ENCODE results near the gene FANCB.

GRCh38 chrX:14902537-14902936 is 29.7 kb upstream of the FANCB start:
- TF ChIP-seq, protein P1, sequence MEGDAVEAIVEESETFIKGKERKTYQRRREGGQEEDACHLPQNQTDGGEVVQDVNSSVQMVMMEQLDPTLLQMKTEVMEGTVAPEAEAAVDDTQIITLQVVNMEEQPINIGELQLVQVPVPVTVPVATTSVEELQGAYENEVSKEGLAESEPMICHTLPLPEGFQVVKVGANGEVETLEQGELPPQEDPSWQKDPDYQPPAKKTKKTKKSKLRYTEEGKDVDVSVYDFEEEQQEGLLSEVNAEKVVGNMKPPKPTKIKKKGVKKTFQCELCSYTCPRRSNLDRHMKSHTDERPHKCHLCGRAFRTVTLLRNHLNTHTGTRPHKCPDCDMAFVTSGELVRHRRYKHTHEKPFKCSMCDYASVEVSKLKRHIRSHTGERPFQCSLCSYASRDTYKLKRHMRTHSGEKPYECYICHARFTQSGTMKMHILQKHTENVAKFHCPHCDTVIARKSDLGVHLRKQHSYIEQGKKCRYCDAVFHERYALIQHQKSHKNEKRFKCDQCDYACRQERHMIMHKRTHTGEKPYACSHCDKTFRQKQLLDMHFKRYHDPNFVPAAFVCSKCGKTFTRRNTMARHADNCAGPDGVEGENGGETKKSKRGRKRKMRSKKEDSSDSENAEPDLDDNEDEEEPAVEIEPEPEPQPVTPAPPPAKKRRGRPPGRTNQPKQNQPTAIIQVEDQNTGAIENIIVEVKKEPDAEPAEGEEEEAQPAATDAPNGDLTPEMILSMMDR (IDR thresholded peaks at IDR 0.05; ENCODE audit: insufficient read depth, low read length): no peak
- TF ChIP-seq POLR2AphosphoS5 (IDR thresholded peaks at IDR 0.05; ENCODE audit: low read depth) (no peak), GABPA (IDR thresholded peaks at IDR 0.05; ENCODE audit: low read depth) (no peak)
